ENCODE results near the gene STXBP6. TPM values are rescaled to one million over a fixed set of nuclear protein-coding genes. Genes with fewer than 3 reads are reported as not detected.
A peak's percentile ranks its signal among the peaks of the same experiment; 100 is the strongest.

STXBP6 gene
- total RNA-seq, 1 donor from 2014 or later = 11.0 TPM

- no peak overlapping the region for H3K4me3 Mint-ChIP-seq
- H4K20me1 ChIP-seq (ENCODE audit: low read depth) = no peaks in the 10 kb centered on the region
- peaks cover 14% of the 10 kb centered on the region for H3K4me1 ChIP-seq
- no peaks in the 10 kb centered on the region for H3K36me3 ChIP-seq
- H3K4me2 ChIP-seq = no peak overlapping the region
- H3K4me1 Mint-ChIP-seq = peaks cover 14% of the 10 kb centered on the region
- no peak overlapping the region for H3K4me3 ChIP-seq
- H3K27me3 Mint-ChIP-seq (ENCODE audit: insufficient read depth, low read depth) = no peaks in the 10 kb centered on the region
- H3K27me3 ChIP-seq = no peaks in the 10 kb centered on the region
- no peak overlapping the region for H3K27ac ChIP-seq
- no peaks in the 10 kb centered on the region for H3K79me2 ChIP-seq (ENCODE audit: low read depth)
- no peaks in the 10 kb centered on the region for H3K9me3 Mint-ChIP-seq
- no peak overlapping the region for H3K27ac Mint-ChIP-seq
- no peaks in the 10 kb centered on the region for H3F3A ChIP-seq (ENCODE audit: low read depth)
- H3K9ac ChIP-seq = no peak overlapping the region
- no peak for DNase-seq (ENCODE audit: low spot score)
- H3K9me3 ChIP-seq (ENCODE audit: low read depth) = no peaks in the 10 kb centered on the region
- H3K36me3 Mint-ChIP-seq = no peaks in the 10 kb centered on the region
- TF ChIP-seq EZH2phosphoT487 (IDR thresholded peaks at IDR 0.05) = no peak
- no peak for TF ChIP-seq EZH2 (IDR thresholded peaks at IDR 0.05)
- no peak for TF ChIP-seq CTCF (IDR thresholded peaks at IDR 0.05)
- H2AFZ ChIP-seq (replicated peaks) = no peak overlapping the region
These were observed 192.7 kb downstream of the STXBP6 start for GRCh38 chr14:24857277-24857676.

- Mint-ChIP-seq H3K9me3 (no peaks in the 10 kb centered on the region), H3K4me1 (peaks cover 18% of the 10 kb centered on the region), H3K36me3 (no peaks in the 10 kb centered on the region), H3K4me3 (no peak overlapping the region), H3K27me3 (ENCODE audit: insufficient read depth, low read depth) (no peaks in the 10 kb centered on the region), H3K27ac (no peak overlapping the region)
- Histone ChIP-seq H3K4me2 (no peak overlapping the region), H3K9me3 (ENCODE audit: low read depth) (no peaks in the 10 kb centered on the region), H4K20me1 (ENCODE audit: low read depth) (no peaks in the 10 kb centered on the region), H3K4me3 (no peak overlapping the region), H3K27ac (no peak overlapping the region), H2AFZ (replicated peaks) (no peak overlapping the region), H3F3A (ENCODE audit: low read depth) (no peaks in the 10 kb centered on the region), H3K4me1 (peaks cover 18% of the 10 kb centered on the region), H3K36me3 (no peaks in the 10 kb centered on the region), H3K79me2 (ENCODE audit: low read depth) (no peaks in the 10 kb centered on the region), H3K9ac (no peak overlapping the region), H3K27me3 (no peaks in the 10 kb centered on the region)
- no peak for DNase-seq (ENCODE audit: low spot score)
- TF ChIP-seq CTCF (IDR thresholded peaks at IDR 0.05) = no peak
- TF ChIP-seq EZH2 (IDR thresholded peaks at IDR 0.05) = no peak
- no peak for TF ChIP-seq EZH2phosphoT487 (IDR thresholded peaks at IDR 0.05)
These were observed 196.5 kb downstream of the STXBP6 start for GRCh38 chr14:24853446-24853845.

GRCh38 chr14:24852312-24853060 is 197.5 kb downstream of the STXBP6 start:
- Histone ChIP-seq H3K4me2 (no peak overlapping the region), H3K9ac (no peak overlapping the region), H4K20me1 (ENCODE audit: low read depth) (no peaks in the 10 kb centered on the region), H3K9me3 (ENCODE audit: low read depth) (no peaks in the 10 kb centered on the region), H3K4me1 (peaks cover 10% of the 10 kb centered on the region), H3K27me3 (no peaks in the 10 kb centered on the region), H3F3A (ENCODE audit: low read depth) (no peaks in the 10 kb centered on the region), H2AFZ (replicated peaks) (no peak overlapping the region), H3K36me3 (no peaks in the 10 kb centered on the region), H3K4me3 (no peak overlapping the region), H3K27ac (no peak overlapping the region), H3K79me2 (ENCODE audit: low read depth) (no peaks in the 10 kb centered on the region)
- DNase-seq (ENCODE audit: low spot score) = peak; percentile 15
- TF ChIP-seq EZH2phosphoT487 (IDR thresholded peaks at IDR 0.05) (no peak), CTCF (IDR thresholded peaks at IDR 0.05) (no peak), EZH2 (IDR thresholded peaks at IDR 0.05) (no peak)
- Mint-ChIP-seq H3K27ac (no peak overlapping the region), H3K27me3 (ENCODE audit: insufficient read depth, low read depth) (no peaks in the 10 kb centered on the region), H3K36me3 (no peaks in the 10 kb centered on the region), H3K4me3 (no peak overlapping the region), H3K4me1 (peaks cover 12% of the 10 kb centered on the region), H3K9me3 (no peaks in the 10 kb centered on the region)

Measured in neural progenitor cell (in vitro differentiated cells).